ENCODE results near the gene CITED2.

Gene CITED2

GRCh38 chr6:139391709-139392108, 17.3 kb upstream of the CITED2 start:
- no peak overlapping the region for H3K4me3 ChIP-seq (ENCODE audit: low read depth, low read length)
- TF ChIP-seq MAX (IDR thresholded peaks at IDR 0.05; ENCODE audit: low read depth, low read length) (no peak), MYC (IDR thresholded peaks at IDR 0.05; ENCODE audit: low read depth, low read length) (no peak), CTCF (IDR thresholded peaks at IDR 0.05; ENCODE audit: low read depth, low read length) (no peak), POLR2A (IDR thresholded peaks at IDR 0.05; ENCODE audit: extremely low read depth, insufficient read length) (no peak)

GRCh38 chr6:139390447-139390846, 16.0 kb upstream of the CITED2 start:
- no peak overlapping the region for H3K4me3 ChIP-seq (ENCODE audit: low read depth, low read length)
- TF ChIP-seq POLR2A (IDR thresholded peaks at IDR 0.05; ENCODE audit: extremely low read depth, insufficient read length): no peak
- DNase-seq (ENCODE audit: low read depth): no peak

More at GRCh38 chr6:139391709-139392108, 17.3 kb upstream of the CITED2 start:
- no peak for DNase-seq (ENCODE audit: low read depth)

GRCh38 chr6:139388384-139388783, 13.9 kb upstream of the CITED2 start:
- no peak for DNase-seq (ENCODE audit: low read depth)
- TF ChIP-seq MAX (IDR thresholded peaks at IDR 0.05; ENCODE audit: low read depth, low read length) (no peak), POLR2A (IDR thresholded peaks at IDR 0.05; ENCODE audit: extremely low read depth, insufficient read length) (no peak), CTCF (IDR thresholded peaks at IDR 0.05; ENCODE audit: low read depth, low read length) (no peak), MYC (IDR thresholded peaks at IDR 0.05; ENCODE audit: low read depth, low read length) (no peak)
- no peak overlapping the region for H3K4me3 ChIP-seq (ENCODE audit: low read depth, low read length)

DNA sequence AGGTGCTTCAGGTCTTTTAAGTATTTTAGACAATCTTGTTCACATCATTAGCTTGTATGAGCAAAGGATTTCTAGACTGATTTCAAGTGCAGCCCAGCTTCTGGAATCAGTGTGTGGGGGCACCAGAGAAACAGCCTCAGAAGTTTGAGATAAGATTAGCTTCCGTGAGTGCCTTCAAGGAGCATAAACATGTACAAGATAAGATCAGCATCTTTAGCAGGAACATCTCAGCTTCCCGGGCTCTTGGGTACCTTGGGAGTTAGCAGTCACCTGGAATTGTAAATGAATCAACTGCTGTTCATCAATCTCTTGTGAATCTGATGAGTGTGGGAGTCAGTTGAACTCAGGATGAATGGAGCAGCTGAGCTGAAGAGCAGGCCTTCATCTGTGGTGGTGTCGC, 12.0 kb upstream of the CITED2 start:
- TF ChIP-seq POLR2A (IDR thresholded peaks at IDR 0.05; ENCODE audit: extremely low read depth, insufficient read length) (no peak), CTCF (IDR thresholded peaks at IDR 0.05; ENCODE audit: low read depth, low read length) (no peak), MAX (IDR thresholded peaks at IDR 0.05; ENCODE audit: low read depth, low read length) (no peak), MYC (IDR thresholded peaks at IDR 0.05; ENCODE audit: low read depth, low read length) (no peak)
- DNase-seq (ENCODE audit: low read depth): no peak
- no peak overlapping the region for H3K4me3 ChIP-seq (ENCODE audit: low read depth, low read length)

DNA sequence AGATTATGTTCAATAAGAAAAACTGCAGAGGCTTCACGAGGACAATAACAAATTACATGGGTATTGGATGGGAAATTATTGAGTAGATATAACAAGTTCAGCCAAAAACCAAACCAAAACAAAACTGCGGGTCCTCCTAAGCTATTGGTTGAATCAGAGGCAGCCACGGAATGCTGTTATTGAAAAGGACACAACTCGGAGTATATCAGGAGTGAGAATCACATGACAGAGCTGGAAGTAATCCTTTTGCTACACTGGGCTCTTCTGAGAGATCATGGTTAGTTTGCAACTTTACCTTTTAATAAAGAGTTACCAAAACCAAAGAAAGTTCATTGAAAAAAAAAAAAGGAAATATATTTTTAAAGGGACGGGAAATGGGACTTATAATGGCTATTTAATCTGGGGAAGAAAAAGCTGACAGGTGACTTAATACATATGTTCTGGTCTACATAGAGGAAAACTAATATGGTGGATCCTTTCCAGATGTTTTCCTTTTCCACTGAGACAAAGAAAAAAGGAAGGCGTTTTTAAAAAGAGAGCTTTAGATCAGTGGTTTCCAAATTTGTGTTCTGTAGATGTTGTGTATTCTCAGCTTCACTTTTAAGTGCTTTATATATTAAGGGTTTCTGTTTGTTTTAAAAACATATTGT, 6.9 kb upstream of the CITED2 start:
- no peak for DNase-seq (ENCODE audit: low read depth)
- TF ChIP-seq POLR2A (IDR thresholded peaks at IDR 0.05; ENCODE audit: extremely low read depth, insufficient read length): no peak
- no peak for TF ChIP-seq MAX (IDR thresholded peaks at IDR 0.05; ENCODE audit: low read depth, low read length)
- no peak for TF ChIP-seq CTCF (IDR thresholded peaks at IDR 0.05; ENCODE audit: low read depth, low read length)
- TF ChIP-seq MYC (IDR thresholded peaks at IDR 0.05; ENCODE audit: low read depth, low read length): no peak
- H3K4me3 ChIP-seq (ENCODE audit: low read depth, low read length): no peak overlapping the region

DNA sequence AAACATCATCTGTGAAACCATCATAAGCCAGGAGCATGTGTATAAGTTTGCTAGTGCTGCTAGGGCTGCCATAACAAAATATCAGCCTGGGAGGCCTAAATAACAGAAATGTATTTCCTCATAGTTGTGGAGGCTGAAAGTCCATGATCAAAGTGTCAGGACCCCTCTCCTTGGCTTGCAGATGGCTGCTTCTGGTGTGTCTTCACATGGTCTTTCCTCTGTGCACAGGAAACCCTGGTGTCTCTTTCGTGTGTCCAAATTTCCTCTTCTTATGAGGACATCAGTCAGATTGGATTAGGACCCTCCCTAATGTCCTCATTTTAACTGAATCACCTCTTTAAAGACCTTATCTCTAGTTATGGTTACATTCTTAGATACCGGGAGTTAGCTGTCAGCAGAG, 6.2 kb upstream of the CITED2 start:
- peak; percentile 74 for DNase-seq (ENCODE audit: low read depth)
- H3K4me3 ChIP-seq (ENCODE audit: low read depth, low read length): no peak overlapping the region
- TF ChIP-seq CTCF (IDR thresholded peaks at IDR 0.05; ENCODE audit: low read depth, low read length): no peak
- no peak for TF ChIP-seq POLR2A (IDR thresholded peaks at IDR 0.05; ENCODE audit: extremely low read depth, insufficient read length)
- peak; percentile 28; the same call in 1 of the 2 replicates for TF ChIP-seq MAX (IDR thresholded peaks at IDR 0.05; ENCODE audit: low read depth, low read length)

Data from NB4 (cell line).